HG03280 (cell line): ENCODE data around the gene CD46.
"Not testable (repeated sequence)": the region's sequence is repeated elsewhere in the genome, so short reads cannot be mapped to it uniquely, and the experiment has no call there.

Experiments used
- ATAC-seq: cut with Tn5 transposase; IDR thresholded peaks from one replicate; pipeline ENCODE4 v1.9.1; 2021; ENCODE audit warnings: mild to moderate bottlenecking, moderate library complexity; ENCODE audit not compliant: unreplicated experiment

Gene CD46

GRCh38 chr1:207750631-207751305 lies 1.1 kb upstream of the CD46 start:
- no peak for ATAC-seq

- not testable (repeated sequence) for ATAC-seq
These were observed 428 bp upstream of the CD46 start for GRCh38 chr1:207751463-207751789.

- ATAC-seq = peak; percentile 36
These were observed 673 bp downstream of the CD46 start for GRCh38 chr1:207752456-207752998.

GRCh38 chr1:207753611-207754010 lies 1.8 kb downstream of the CD46 start:
- no peak for ATAC-seq

GRCh38 chr1:207754011-207754410 lies 2.2 kb downstream of the CD46 start:
- ATAC-seq = no peak

GRCh38 chr1:207754974-207755700 lies 3.3 kb downstream of the CD46 start:
- ATAC-seq = no peak

- no peak for ATAC-seq
These were observed 4.2 kb downstream of the CD46 start for GRCh38 chr1:207755846-207756693.

- no peak for ATAC-seq
These were observed 10.8 kb downstream of the CD46 start for GRCh38 chr1:207762622-207763021.

- ATAC-seq = no peak
These were observed 11.2 kb downstream of the CD46 start for GRCh38 chr1:207763091-207763490.

GRCh38 chr1:207763972-207764371 lies 12.1 kb downstream of the CD46 start:
- ATAC-seq = no peak

- ATAC-seq = no peak
These were observed 14.7 kb downstream of the CD46 start for GRCh38 chr1:207766569-207766968.

GRCh38 chr1:207770514-207770913 lies 18.7 kb downstream of the CD46 start:
- not testable (repeated sequence) for ATAC-seq

GRCh38 chr1:207776045-207776444 lies 24.2 kb downstream of the CD46 start:
- not testable (repeated sequence) for ATAC-seq

GRCh38 chr1:207777412-207777811 lies 25.6 kb downstream of the CD46 start:
- not testable (repeated sequence) for ATAC-seq

GRCh38 chr1:207779008-207779407 lies 27.2 kb downstream of the CD46 start:
- ATAC-seq = no peak

GRCh38 chr1:207781312-207781711 lies 29.5 kb downstream of the CD46 start:
- ATAC-seq = no peak

GRCh38 chr1:207787776-207788175 lies 35.9 kb downstream of the CD46 start:
- no peak for ATAC-seq

- no peak for ATAC-seq
These were observed 37.5 kb downstream of the CD46 start for GRCh38 chr1:207789386-207789785.

GRCh38 chr1:207789792-207790787 lies 38.2 kb downstream of the CD46 start:
- ATAC-seq = no peak

GRCh38 chr1:207791290-207791689 lies 39.4 kb downstream of the CD46 start:
- no peak for ATAC-seq
